WTC11 (cell line): ENCODE measurements around the gene CYP4Z1.

Source experiments
- CREB1 ChIP-seq: sonication (generic); formaldehyde crosslinking; IDR thresholded peaks from 2 replicates; pipeline ENCODE4 v1.8.0; 2023; ENCODE audit warnings: mild to moderate bottlenecking, missing genetic modification reagents
- CTCF ChIP-seq: fragments of 200-600 bp; IDR thresholded peaks from 2 replicates; pipeline ENCODE4 v1.8.0; 2022; ENCODE audit warnings: antibody characterized with exemption
- ETV6 ChIP-seq: sonication (generic); formaldehyde crosslinking; IDR thresholded peaks from 2 replicates; pipeline ENCODE4 v1.8.1; 2022; ENCODE audit warnings: mild to moderate bottlenecking, missing genetic modification reagents
- FOXP4 ChIP-seq: sonication (generic); formaldehyde crosslinking; IDR thresholded peaks from 2 replicates; pipeline ENCODE4 v1.8.0; 2022; ENCODE audit warnings: mild to moderate bottlenecking, missing genetic modification reagents
- KAT7 ChIP-seq: sonication (generic); formaldehyde crosslinking; IDR thresholded peaks from 2 replicates; pipeline ENCODE4 v1.8.1; 2023; ENCODE audit warnings: missing genetic modification reagents, mild to moderate bottlenecking, borderline replicate concordance
- MLX ChIP-seq: sonication (generic); formaldehyde crosslinking; IDR thresholded peaks from 2 replicates; pipeline ENCODE4 v1.8.1; 2023; ENCODE audit warnings: mild to moderate bottlenecking, missing genetic modification reagents, moderate library complexity
- MYBL2 ChIP-seq: sonication (generic); formaldehyde crosslinking; IDR thresholded peaks from 2 replicates; pipeline ENCODE4 v1.8.1; 2023; ENCODE audit warnings: mild to moderate bottlenecking, moderate library complexity, missing genetic modification reagents
- OVOL2 ChIP-seq: fragments of 250-450 bp; sonication (Bioruptor Pico); IDR thresholded peaks from 2 replicates; pipeline ENCODE4 v1.9.0; 2021; ENCODE audit warnings: mild to moderate bottlenecking, borderline replicate concordance
- RELA ChIP-seq: sonication (generic); formaldehyde crosslinking; IDR thresholded peaks from 2 replicates; pipeline ENCODE4 v1.8.1; 2022; ENCODE audit warnings: missing genetic modification reagents, mild to moderate bottlenecking, borderline replicate concordance
- ZNF416 ChIP-seq: fragments of 250-450 bp; sonication (Bioruptor Pico); IDR thresholded peaks from 2 replicates; pipeline ENCODE4 v1.9.0; 2021; ENCODE audit warnings: mild to moderate bottlenecking, inconsistent platforms
- TF ChIP-seq, protein P1 (sequence below): sonication (generic); formaldehyde crosslinking; conservative IDR thresholded peaks from 2 replicates; pipeline ENCODE4 v1.8.1; 2022; ENCODE audit warnings: mild to moderate bottlenecking, missing genetic modification reagents
- TF ChIP-seq, protein P2 (sequence below): sonication (generic); formaldehyde crosslinking; IDR thresholded peaks from 2 replicates; pipeline ENCODE4 v1.8.0; 2022; ENCODE audit warnings: mild to moderate bottlenecking, missing genetic modification reagents

DNA sequence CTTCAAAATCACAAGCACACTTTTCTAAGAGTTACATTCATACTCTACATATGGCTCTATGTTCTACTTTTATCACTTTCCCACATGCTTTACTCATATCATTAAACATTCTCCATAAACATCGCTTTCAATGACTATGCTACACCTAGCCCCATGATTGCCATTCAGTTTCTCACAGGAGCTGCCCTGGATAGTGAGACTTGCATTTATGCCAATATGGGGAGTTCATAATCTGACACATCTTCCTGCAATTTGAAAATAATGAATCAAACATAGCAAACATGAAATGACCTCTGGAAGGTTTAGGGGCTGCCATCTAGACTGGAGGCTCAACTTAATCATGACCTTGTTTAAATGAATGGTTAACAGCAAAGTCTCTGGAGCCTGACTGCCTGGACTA lies 61.2 kb downstream of the CYP4Z1 start:
- TF ChIP-seq CTCF (no peak), FOXP4 (CRISPR knock-in tag) (no peak), OVOL2 (CRISPR knock-in tag) (no peak), RELA (no peak), ETV6 (no peak), CREB1 (CRISPR knock-in tag) (no peak), MYBL2 (CRISPR knock-in tag) (no peak), MLX (no peak), ZNF416 (CRISPR knock-in tag) (no peak), KAT7 (CRISPR knock-in tag) (no peak)
- TF ChIP-seq, protein P1, sequence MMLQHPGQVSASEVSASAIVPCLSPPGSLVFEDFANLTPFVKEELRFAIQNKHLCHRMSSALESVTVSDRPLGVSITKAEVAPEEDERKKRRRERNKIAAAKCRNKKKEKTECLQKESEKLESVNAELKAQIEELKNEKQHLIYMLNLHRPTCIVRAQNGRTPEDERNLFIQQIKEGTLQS, result no peak
- TF ChIP-seq, protein P2, sequence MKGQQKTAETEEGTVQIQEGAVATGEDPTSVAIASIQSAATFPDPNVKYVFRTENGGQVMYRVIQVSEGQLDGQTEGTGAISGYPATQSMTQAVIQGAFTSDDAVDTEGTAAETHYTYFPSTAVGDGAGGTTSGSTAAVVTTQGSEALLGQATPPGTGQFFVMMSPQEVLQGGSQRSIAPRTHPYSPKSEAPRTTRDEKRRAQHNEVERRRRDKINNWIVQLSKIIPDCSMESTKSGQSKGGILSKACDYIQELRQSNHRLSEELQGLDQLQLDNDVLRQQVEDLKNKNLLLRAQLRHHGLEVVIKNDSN (CRISPR knock-in tag), result no peak
